8988T (cell line): ENCODE data around the gene ARHGAP35.

Experiments
- DNase-seq: peaks from one replicate; pipeline ENCODE4 v3.0.0; 2011

Gene ARHGAP35

DNA sequence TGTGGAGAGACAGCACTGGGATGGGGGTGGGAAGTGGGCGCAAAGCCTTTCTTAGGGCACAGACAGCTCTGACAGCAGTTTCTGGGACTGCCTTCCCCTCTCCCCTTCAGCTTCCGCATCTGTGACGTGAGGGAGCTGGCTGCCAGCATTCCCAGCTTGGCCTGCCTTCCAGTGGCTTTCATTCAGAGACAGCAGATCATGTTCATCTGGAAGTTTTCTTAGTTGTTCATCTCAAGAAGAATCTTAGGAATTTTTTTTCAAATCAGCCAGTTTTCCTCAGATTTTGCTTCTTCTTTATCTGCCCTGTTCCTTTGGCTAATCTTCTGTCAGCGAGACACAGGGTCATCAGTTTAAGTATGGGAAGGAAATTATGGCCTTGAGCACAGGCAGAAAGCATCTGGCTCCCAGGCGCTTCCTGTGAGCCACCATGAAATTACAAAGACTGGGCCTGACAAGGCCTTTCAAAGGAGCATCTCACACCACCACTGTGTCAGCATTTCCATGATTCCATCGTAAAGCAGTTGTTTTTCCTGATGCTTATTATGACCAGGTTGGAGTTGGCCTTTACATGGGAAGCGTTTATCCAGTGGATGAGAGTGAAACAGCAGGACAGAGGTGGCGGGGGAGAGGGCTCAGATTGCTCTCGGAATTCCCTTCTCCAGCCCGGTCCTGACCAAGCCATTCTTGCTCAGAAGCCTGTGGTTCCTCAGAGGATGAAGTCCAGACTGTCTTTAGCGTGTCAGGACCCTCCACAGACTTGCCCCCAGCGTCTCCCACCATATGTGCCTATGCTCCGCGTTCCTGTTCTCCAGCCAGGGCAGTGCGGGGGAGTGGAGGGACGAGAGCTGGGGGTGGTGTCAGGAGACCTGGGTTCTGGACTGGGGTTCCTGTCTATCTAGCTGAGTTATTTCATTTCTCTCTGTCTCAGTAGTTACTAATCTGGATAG, 43.6 kb downstream of the ARHGAP35 start:
- no peak for DNase-seq

DNA sequence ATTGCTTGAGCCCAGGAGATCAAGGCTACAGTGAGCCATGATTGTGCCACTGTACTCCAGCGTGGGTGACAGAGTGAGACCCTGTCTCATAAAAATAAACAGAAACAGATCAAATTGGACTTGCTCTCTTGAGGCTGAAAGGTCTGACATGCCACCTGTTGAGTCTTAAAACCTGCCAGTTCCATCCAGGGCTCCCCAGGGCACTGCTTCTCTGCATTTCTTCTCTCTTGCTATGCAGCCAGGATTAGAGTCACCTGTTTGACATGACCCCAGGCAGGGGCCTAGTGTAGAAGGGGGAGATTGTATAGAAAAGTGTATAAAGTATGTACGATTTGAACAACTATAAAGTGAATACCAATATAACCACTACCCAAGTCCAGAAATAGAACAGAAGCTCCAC, 45.4 kb downstream of the ARHGAP35 start:
- no peak for DNase-seq

DNA sequence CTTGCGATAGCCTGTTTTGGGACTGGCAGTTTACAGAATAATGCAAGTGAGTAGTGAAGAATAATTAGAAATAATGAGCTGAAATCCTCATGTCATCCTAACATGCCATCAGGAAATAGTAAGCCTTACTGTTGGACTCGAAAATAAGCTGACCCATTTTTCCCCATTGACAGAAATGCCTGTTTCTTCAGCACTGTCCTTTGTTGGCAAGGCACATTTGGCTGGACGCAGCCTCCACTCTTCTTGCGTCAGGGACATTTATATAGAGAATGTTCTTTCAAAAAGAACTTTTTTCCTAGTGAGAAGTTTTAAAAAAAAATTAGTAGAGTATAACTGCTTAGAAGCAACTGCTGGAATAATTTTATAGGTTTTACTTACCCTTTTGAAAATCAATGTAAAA, 47.1 kb downstream of the ARHGAP35 start:
- no peak for DNase-seq

DNA sequence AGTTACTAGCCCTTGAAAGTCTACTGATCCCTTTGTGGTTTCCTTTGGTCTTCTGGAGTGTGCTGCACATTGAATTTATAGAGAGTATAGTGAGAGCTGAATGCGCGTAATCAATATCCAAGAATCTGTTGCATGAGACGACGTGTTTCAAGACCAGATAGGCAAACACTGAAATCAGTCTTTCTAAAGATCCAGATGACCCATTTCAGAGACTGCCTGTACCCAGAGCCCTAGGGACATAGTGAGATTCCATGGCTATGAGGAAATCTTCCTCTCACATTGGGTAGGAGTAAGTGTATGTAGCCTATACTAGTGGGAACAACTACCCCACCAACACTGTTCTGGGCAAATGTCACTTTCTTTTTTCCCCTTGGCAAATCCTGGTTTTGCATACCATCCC, 48.6 kb downstream of the ARHGAP35 start:
- no peak for DNase-seq
